HEK293 (cell line): ENCODE results near the gene CCDC43.

ENCODE experiments used
- ZBTB20 ChIP-seq: fragments of 450-650 bp; formaldehyde crosslinking; IDR thresholded peaks from 2 replicates; pipeline ENCODE4 v1.5.1; 2016; ENCODE audit warnings: missing biosample characterization, missing genetic modification characterization
- TF ChIP-seq, protein P1 (sequence below): fragments of 450-650 bp; formaldehyde crosslinking; IDR thresholded peaks from 2 replicates; pipeline ENCODE4 v1.5.1; 2016; ENCODE audit warnings: missing biosample characterization, missing genetic modification characterization
- TF ChIP-seq, protein P2 (sequence below): fragments of 450-650 bp; formaldehyde crosslinking; IDR thresholded peaks from 2 replicates; pipeline ENCODE4 v1.5.1; 2016; ENCODE audit warnings: missing biosample characterization, missing genetic modification characterization

DNA sequence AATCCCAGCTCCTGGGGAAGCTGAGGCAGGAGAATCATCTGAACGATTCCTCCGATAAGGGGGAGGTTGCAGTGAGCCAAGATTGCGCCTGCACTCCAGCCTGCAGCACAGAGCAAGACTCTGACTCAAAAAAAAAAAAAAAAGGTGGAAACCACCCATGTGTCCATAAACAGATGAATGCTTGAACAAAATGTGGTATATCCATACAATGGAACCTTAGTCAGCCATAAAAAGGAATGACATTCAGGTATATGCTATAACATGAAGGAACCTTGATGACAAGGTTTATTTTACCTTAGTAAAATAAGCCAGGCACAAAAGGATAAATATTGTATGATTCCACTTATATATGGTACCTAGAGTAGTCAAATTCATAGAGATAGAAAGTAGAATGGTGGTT lies 36.2 kb downstream of the CCDC43 start:
- TF ChIP-seq ZBTB20 = no peak
- TF ChIP-seq, protein P1, sequence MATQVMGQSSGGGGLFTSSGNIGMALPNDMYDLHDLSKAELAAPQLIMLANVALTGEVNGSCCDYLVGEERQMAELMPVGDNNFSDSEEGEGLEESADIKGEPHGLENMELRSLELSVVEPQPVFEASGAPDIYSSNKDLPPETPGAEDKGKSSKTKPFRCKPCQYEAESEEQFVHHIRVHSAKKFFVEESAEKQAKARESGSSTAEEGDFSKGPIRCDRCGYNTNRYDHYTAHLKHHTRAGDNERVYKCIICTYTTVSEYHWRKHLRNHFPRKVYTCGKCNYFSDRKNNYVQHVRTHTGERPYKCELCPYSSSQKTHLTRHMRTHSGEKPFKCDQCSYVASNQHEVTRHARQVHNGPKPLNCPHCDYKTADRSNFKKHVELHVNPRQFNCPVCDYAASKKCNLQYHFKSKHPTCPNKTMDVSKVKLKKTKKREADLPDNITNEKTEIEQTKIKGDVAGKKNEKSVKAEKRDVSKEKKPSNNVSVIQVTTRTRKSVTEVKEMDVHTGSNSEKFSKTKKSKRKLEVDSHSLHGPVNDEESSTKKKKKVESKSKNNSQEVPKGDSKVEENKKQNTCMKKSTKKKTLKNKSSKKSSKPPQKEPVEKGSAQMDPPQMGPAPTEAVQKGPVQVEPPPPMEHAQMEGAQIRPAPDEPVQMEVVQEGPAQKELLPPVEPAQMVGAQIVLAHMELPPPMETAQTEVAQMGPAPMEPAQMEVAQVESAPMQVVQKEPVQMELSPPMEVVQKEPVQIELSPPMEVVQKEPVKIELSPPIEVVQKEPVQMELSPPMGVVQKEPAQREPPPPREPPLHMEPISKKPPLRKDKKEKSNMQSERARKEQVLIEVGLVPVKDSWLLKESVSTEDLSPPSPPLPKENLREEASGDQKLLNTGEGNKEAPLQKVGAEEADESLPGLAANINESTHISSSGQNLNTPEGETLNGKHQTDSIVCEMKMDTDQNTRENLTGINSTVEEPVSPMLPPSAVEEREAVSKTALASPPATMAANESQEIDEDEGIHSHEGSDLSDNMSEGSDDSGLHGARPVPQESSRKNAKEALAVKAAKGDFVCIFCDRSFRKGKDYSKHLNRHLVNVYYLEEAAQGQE (tag by site-specific recombination) = no peak
- TF ChIP-seq, protein P2, sequence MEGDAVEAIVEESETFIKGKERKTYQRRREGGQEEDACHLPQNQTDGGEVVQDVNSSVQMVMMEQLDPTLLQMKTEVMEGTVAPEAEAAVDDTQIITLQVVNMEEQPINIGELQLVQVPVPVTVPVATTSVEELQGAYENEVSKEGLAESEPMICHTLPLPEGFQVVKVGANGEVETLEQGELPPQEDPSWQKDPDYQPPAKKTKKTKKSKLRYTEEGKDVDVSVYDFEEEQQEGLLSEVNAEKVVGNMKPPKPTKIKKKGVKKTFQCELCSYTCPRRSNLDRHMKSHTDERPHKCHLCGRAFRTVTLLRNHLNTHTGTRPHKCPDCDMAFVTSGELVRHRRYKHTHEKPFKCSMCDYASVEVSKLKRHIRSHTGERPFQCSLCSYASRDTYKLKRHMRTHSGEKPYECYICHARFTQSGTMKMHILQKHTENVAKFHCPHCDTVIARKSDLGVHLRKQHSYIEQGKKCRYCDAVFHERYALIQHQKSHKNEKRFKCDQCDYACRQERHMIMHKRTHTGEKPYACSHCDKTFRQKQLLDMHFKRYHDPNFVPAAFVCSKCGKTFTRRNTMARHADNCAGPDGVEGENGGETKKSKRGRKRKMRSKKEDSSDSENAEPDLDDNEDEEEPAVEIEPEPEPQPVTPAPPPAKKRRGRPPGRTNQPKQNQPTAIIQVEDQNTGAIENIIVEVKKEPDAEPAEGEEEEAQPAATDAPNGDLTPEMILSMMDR (tag by site-specific recombination) = no peak
